ENCODE data around the gene DUS4L.

DNA sequence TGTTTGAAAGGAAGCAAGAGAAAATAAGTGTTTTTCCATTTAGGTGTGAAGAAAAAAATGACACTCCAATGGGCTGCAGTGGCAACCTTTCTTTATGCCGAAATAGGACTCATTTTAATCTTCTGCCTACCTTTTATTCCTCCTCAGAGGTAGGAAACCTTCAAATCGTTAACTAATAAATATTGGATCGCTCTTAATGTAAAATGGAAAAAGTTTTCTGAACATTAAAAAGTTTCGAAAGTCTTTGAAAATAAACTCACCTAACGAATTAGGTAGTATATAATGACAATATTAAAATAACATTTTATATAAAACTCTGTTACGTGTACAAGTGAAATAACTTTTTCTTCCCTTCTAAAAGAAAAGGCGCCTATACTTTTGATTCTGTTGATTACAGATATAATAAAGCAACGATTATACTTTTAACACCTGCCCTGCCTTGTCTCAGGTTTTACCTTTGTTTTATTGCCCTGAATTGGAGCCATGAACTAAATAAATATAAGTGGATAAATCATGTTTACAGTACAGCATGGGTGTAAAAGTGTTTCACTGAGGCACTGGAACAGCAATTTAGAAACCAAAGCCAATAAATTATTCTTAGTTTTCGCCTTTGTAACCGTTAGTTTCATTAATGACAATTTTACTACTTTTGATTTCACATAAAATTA is 17.1 kb downstream of the DUS4L start:
- TF ChIP-seq EZH2phosphoT487 (IDR thresholded peaks at IDR 0.05; ENCODE audit: low read length) (no peak), EZH2 (optimal IDR thresholded peaks at IDR 0.05; ENCODE audit: low read depth, low read length) (no peak)

All from MM.1S (cell line).